Upper lobe of right lung (tissue), 1 donor: ENCODE results near the gene ZBTB7C. TPM values are rescaled to one million over a fixed set of nuclear protein-coding genes. Genes with fewer than 3 reads are reported as not detected.

ENCODE experiments used
- ATAC-seq: fragments of 200-7000 bp; cut with Tn5 transposase; one replicate; pipeline ENCODE4 v1.9.1; 2020; ENCODE audit warnings: mild to moderate bottlenecking, moderate library complexity
- DNase-seq: peaks from one replicate; pipeline ENCODE4 v3.0.0-alpha.2; 2020
- H3K27ac ChIP-seq: fragments of 200-600 bp; one replicate; pipeline ENCODE4 v1.8.0; 2022
- H3K27me3 ChIP-seq: fragments of 200-600 bp; one replicate; pipeline ENCODE4 v1.8.0; 2022; ENCODE audit warnings: mild to moderate bottlenecking
- H3K36me3 ChIP-seq: fragments of 200-600 bp; one replicate; pipeline ENCODE4 v1.8.0; 2022
- H3K4me1 ChIP-seq: fragments of 200-600 bp; one replicate; pipeline ENCODE4 v1.8.0; 2022
- H3K4me3 ChIP-seq: fragments of 200-600 bp; one replicate; pipeline ENCODE4 v1.8.0; 2022; ENCODE audit warnings: mild to moderate bottlenecking
- H3K9me3 ChIP-seq: fragments of 200-600 bp; one replicate; pipeline ENCODE4 v1.8.0; 2022
- intact Hi-C: fragments of 100-400 bp; cut with DNase I; formaldehyde crosslinking; loops from one replicate; pipeline ENCODE4 v1.11.0; 2022
- total RNA-seq: library from RNA; stranded (reverse); fragmentation: NEBNext Ultra II Directional; extraction: Animal tissue kit (Norgen Biotek cat#: 25700); gene quantifications from one replicate; pipeline ENCODE4 v1.2.1, GENCODE V29; 2021
- TF ChIP-seq, protein P1 (sequence below): fragments of 200-600 bp; IDR thresholded peaks from one replicate; pipeline ENCODE4 v1.8.0; 2022; ENCODE audit warnings: antibody characterized with exemption
- donor health status: DM: no; HTN: yes; CAD: no; lungs with severe emphysema.

The ZBTB7C gene
- total RNA-seq, 1 donor from 2014 or later: 17.7 TPM

DNA sequence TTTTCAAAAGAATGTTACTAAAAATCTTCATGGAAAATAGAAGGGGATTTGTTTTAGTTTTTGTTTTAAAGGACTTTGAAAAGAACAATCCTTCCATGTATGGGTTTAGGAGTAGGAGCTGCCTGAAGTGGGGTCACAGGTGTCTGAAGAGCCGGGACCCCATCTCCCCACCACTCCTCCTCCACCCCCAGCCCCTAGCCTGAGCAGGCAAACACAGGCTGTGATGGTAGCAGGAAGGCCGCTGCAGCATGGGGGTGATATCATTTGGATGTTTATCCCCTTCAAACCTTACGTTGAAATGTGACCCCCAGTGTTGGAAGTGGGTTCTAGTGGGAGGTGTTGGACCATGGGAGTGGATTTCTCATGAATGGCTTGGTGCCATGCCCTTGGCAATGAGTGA is 93.0 kb downstream of the ZBTB7C start:
- peaks cover 8% of the 10 kb centered on the region for H3K4me1 ChIP-seq
- TF ChIP-seq, protein P1, sequence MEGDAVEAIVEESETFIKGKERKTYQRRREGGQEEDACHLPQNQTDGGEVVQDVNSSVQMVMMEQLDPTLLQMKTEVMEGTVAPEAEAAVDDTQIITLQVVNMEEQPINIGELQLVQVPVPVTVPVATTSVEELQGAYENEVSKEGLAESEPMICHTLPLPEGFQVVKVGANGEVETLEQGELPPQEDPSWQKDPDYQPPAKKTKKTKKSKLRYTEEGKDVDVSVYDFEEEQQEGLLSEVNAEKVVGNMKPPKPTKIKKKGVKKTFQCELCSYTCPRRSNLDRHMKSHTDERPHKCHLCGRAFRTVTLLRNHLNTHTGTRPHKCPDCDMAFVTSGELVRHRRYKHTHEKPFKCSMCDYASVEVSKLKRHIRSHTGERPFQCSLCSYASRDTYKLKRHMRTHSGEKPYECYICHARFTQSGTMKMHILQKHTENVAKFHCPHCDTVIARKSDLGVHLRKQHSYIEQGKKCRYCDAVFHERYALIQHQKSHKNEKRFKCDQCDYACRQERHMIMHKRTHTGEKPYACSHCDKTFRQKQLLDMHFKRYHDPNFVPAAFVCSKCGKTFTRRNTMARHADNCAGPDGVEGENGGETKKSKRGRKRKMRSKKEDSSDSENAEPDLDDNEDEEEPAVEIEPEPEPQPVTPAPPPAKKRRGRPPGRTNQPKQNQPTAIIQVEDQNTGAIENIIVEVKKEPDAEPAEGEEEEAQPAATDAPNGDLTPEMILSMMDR: no peak
- H3K27ac ChIP-seq: no peak overlapping the region
- DNase-seq: no peak
- no peaks in the 10 kb centered on the region for H3K27me3 ChIP-seq
- no peaks in the 10 kb centered on the region for H3K36me3 ChIP-seq
- H3K9me3 ChIP-seq: no peaks in the 10 kb centered on the region
- intact Hi-C loops: no loop called here
- ATAC-seq: no peak
- H3K4me3 ChIP-seq: no peak overlapping the region

DNA sequence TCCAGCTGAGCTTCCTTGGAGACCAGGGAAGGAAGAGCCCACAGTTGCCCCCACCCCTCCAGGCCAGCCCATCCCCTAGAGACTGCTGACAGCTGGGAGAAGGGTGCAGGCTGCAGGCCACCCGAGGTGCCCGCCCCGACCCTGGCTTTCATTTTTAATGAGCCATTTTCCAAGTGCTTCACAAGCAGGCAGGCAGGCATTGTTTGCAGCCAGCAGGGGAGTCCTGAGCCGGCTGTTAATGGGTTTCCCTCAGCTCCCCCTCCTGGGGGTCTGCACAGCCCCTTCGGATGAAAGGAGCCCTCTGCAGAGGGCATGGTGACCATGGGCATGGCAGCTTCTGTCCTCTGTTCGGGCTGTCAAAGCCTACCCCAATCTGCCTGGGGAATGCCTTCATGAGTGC is 94.5 kb downstream of the ZBTB7C start:
- Histone ChIP-seq H3K9me3 (no peaks in the 10 kb centered on the region), H3K27ac (no peak overlapping the region), H3K4me1 (no peaks in the 10 kb centered on the region), H3K27me3 (no peaks in the 10 kb centered on the region), H3K4me3 (no peak overlapping the region), H3K36me3 (no peaks in the 10 kb centered on the region)
- TF ChIP-seq, protein P1: no peak
- intact Hi-C loops: no loop called here
- no peak for ATAC-seq
- no peak for DNase-seq

DNA sequence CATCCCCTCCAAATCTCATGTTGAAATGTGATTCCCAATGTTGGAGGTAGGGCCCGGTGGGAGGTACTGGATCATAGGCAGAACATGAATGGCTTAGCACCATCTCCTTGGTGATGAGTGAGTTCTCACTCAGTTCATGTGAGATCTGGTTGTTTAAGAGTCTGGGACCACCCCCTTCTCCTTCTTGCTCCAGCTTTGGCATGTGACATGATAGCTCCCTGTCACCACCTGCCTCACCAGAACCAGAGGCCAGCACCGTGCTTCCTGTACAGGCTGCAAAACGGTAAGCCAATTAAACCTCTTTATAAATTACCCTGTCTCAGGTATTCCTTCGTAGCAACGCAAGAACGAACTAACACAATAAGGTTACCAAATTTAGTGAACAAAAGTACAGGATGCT is 95.4 kb downstream of the ZBTB7C start:
- DNase-seq (no peak), ATAC-seq (no peak)
- intact Hi-C loops: no loop called here
- Histone ChIP-seq H3K4me3 (no peak overlapping the region), H3K27ac (no peak overlapping the region), H3K9me3 (no peaks in the 10 kb centered on the region), H3K27me3 (no peaks in the 10 kb centered on the region), H3K4me1 (no peaks in the 10 kb centered on the region), H3K36me3 (no peaks in the 10 kb centered on the region)
- TF ChIP-seq, protein P1: no peak

DNA sequence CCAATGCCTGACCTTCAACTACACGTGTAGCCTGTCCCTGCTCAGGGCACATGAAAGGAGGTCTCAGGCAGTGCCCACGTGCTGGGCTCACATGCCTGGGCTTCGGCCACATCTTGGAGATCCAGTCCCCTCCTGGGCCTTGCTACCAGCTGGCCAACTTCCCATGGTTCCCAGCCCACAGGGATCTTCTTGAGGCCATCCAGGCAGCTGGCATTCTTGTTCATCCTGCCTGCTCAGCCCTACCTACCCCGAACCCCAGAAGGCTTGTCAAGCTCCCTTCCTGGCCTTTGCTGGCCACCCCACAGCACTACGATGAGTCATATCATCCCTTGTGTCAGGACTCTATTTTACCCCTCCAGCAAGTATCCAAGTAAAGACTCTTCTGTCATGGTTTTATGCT is 97.1 kb downstream of the ZBTB7C start:
- no peaks in the 10 kb centered on the region for H3K9me3 ChIP-seq
- no peaks in the 10 kb centered on the region for H3K36me3 ChIP-seq
- H3K4me3 ChIP-seq: no peak overlapping the region
- H3K4me1 ChIP-seq: peaks cover 5% of the 10 kb centered on the region
- no peaks in the 10 kb centered on the region for H3K27me3 ChIP-seq
- intact Hi-C loops: no loop called here
- DNase-seq: peak; percentile 38
- H3K27ac ChIP-seq: no peak overlapping the region
- TF ChIP-seq, protein P1: no peak
- no peak for ATAC-seq

DNA sequence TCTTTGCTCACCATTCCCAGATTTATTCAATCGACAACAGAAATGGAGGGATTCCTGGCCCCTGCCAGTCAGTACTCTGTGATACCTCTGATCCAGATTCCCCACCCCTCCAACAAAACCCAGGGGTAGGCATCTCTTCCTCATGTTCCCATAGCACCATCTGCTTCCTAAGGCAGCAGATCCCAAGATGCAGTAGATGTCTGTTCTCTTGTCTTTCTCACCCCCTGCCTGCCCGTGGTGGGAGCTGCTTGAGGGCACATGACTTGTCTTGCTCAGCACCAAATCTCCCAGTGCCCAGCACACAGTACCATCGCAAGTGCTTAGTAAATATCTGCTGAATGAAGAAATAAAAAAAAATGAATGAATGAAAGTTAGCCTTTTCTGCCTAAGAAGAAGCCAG is 98.2 kb downstream of the ZBTB7C start:
- H3K36me3 ChIP-seq: no peaks in the 10 kb centered on the region
- no peaks in the 10 kb centered on the region for H3K27me3 ChIP-seq
- no peak overlapping the region for H3K4me3 ChIP-seq
- peaks cover 5% of the 10 kb centered on the region for H3K4me1 ChIP-seq
- no peak for ATAC-seq
- intact Hi-C loops: no loop called here
- DNase-seq: no peak
- no peak overlapping the region for H3K27ac ChIP-seq
- no peaks in the 10 kb centered on the region for H3K9me3 ChIP-seq
- TF ChIP-seq, protein P1: no peak

DNA sequence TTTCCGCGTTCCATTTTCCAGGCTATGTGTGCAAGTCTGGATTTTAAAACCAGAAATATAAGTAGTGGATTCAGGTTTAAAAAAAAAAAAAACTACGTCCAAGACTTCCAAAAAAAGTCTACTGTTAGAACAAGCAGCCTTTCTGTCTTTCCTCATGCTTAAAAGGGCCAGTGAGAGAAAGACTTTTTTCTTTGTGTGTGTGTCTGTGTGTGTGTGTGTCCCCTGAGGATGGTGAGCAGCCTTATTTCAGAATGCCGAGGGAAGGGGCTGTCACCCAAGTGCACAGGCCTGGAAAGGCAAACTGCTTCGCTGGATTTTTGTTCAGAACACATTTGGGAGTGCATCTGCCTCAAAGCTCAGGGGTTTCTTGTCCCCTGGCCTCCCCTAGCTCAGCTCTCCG is 98.8 kb downstream of the ZBTB7C start:
- no peaks in the 10 kb centered on the region for H3K27me3 ChIP-seq
- no peaks in the 10 kb centered on the region for H3K36me3 ChIP-seq
- H3K27ac ChIP-seq: no peak overlapping the region
- TF ChIP-seq, protein P1: no peak
- intact Hi-C loops: no loop called here
- peaks cover 5% of the 10 kb centered on the region for H3K4me1 ChIP-seq
- ATAC-seq: no peak
- H3K9me3 ChIP-seq: no peaks in the 10 kb centered on the region
- no peak for DNase-seq
- H3K4me3 ChIP-seq: no peak overlapping the region
